ENCODE measurements around the gene CFAP46.
"Not testable (repeated sequence)": the region's sequence is repeated elsewhere in the genome, so short reads cannot be mapped to it uniquely, and the experiment has no call there.

GRCh38 chr10:132772816-132773215, 169.6 kb downstream of the CFAP46 start:
- not testable (repeated sequence) for TF ChIP-seq SUZ12 (IDR thresholded peaks at IDR 0.05); ELF4 (IDR thresholded peaks at IDR 0.05); BHLHE40 (IDR thresholded peaks at IDR 0.05; ENCODE audit: borderline replicate concordance)
